Prostate gland (tissue), 2 donors: ENCODE results near the gene SIRT2.

Experiments
- CTCF ChIP-seq, 4 experiments: fragments of 200-600 bp in 2 of 4; fragments of 450-650 bp in 2 of 4; sonication (generic) in 2 of 4; IDR thresholded peaks; 1 replicate in 3 of 4; 2 replicates in 1 of 4; pipeline ENCODE4 v1.5.1; 2016 to 2019; ENCODE audit warnings: antibody characterized with exemption in 4 of 4, mild to moderate bottlenecking in 2 of 4, moderate library complexity in 2 of 4
- POLR2A ChIP-seq: fragments of 450-650 bp; IDR thresholded peaks from one replicate; pipeline ENCODE4 v1.6.1; 2016; ENCODE audit warnings: antibody characterized with exemption, mild to moderate bottlenecking
- POLR2AphosphoS5 ChIP-seq: sonication (generic); formaldehyde crosslinking; IDR thresholded peaks from one replicate; pipeline ENCODE4 v1.6.1; 2017; ENCODE audit warnings: antibody characterized with exemption

GRCh38 chr19:38919837-38920601, 20.6 kb upstream of the SIRT2 start:
- TF ChIP-seq CTCF (IDR thresholded peaks at IDR 0.05) (no peak), POLR2A (no peak), POLR2AphosphoS5 (no peak)
